GM12878 (cell line): ENCODE data around the gene MESD. TPM values are rescaled to one million over a fixed set of nuclear protein-coding genes. Genes with fewer than 3 reads are reported as not detected.

Experiments
- ATAC-seq: fragments of 200-7000 bp; cut with Tn5 transposase; 3 replicates; pipeline ENCODE4 v1.9.1; 2020; ENCODE audit warnings: mild to moderate bottlenecking, moderate library complexity
- BruUV-seq: library from RNA; stranded (reverse); fragments of 400-500 nt; replicated peaks from 2 replicates; lab custom pipeline; 2021; lab: Mats Ljungman, UMichigan
- CTCF ChIA-PET: fragments of 300-600 bp; sonication (Branson Sonifier 250); formaldehyde crosslinking; extraction: SDS; loops from one replicate; lab custom pipeline; 2021; ENCODE audit warnings: inconsistent platforms; lab: Yijun Ruan, JAX
- POLR2A ChIA-PET: fragments of 350-600 bp; formaldehyde crosslinking; extraction: SDS; loops from one replicate; lab custom pipeline; 2021; ENCODE audit warnings: inconsistent platforms; lab: Charles Lee
- RAD21 ChIA-PET: fragments of 300-600 bp; sonication (Branson Sonifier 250); formaldehyde crosslinking; loops from one replicate; lab custom pipeline; 2023; ENCODE audit warnings: antibody characterized with exemption; ENCODE audit not compliant: unreplicated experiment; lab: Charles Lee
- SMC1A ChIA-PET: fragments of 300-600 bp; sonication (Branson Sonifier 250); formaldehyde crosslinking; loops from one replicate; lab custom pipeline; 2023; ENCODE audit not compliant: unreplicated experiment, uncharacterized antibody; lab: Charles Lee
- DNase-seq: peaks from one replicate; pipeline ENCODE4 v3.0.0-alpha.2; 2011; ENCODE audit warnings: low read depth, low spot score
- FAIRE-seq: peaks from 3 replicates; lab custom pipeline; 2011; peaks lifted over from hg19 to GRCh38; lab: Jason Lieb, UNC
- H2AFZ ChIP-seq: 2 replicates; pipeline ENCODE4 v1.6.0; 2011; ENCODE audit warnings: low read depth, low read length, control low read depth; ENCODE audit not compliant: control insufficient read depth
- H3K27ac ChIP-seq: 2 replicates; pipeline ENCODE4 v1.5.1; 2011; ENCODE audit warnings: control low read depth; ENCODE audit not compliant: control insufficient read depth, insufficient read depth
- H3K27me3 ChIP-seq, 2 experiments: replicated peaks in 1 of 2; 2 replicates each; pipeline versions ENCODE4 v1.6.0 to v1.6.1; 2011; ENCODE audit warnings: low read length in 1 of 2; ENCODE audit not compliant: control insufficient read depth in 2 of 2, insufficient read depth in 2 of 2
- H3K36me3 ChIP-seq, 2 experiments: 2 replicates each; pipeline ENCODE4 v1.5.1; 2011; ENCODE audit warnings: low read length in 1 of 2; ENCODE audit not compliant: control insufficient read depth in 2 of 2, insufficient read depth in 2 of 2
- H3K4me1 ChIP-seq: 2 replicates; pipeline ENCODE4 v1.6.1; 2011; ENCODE audit warnings: mild to moderate bottlenecking, low read length, moderate library complexity, mixed read lengths; ENCODE audit not compliant: control insufficient read depth, insufficient read depth
- H3K4me2 ChIP-seq: 2 replicates; pipeline ENCODE4 v1.6.0; 2011; ENCODE audit warnings: control low read depth; ENCODE audit not compliant: control insufficient read depth, insufficient read depth
- H3K4me3 ChIP-seq: fragments of 200-600 bp; sonication (generic); 2 replicates; pipeline ENCODE4 v1.5.1; 2016
- H3K79me2 ChIP-seq: 2 replicates; pipeline ENCODE4 v1.6.0; 2011; ENCODE audit warnings: low read length; ENCODE audit not compliant: control insufficient read depth, insufficient read depth
- H3K9ac ChIP-seq: 2 replicates; pipeline ENCODE4 v1.8.0; 2011; ENCODE audit warnings: low read length, control low read depth, mixed read lengths; ENCODE audit not compliant: control insufficient read depth, insufficient read depth
- H3K9me3 ChIP-seq: replicated peaks from 3 replicates; pipeline ENCODE4 v1.5.1; 2011; ENCODE audit warnings: mild to moderate bottlenecking, low read length; ENCODE audit not compliant: control insufficient read depth, insufficient read depth
- H4K20me1 ChIP-seq: 2 replicates; pipeline ENCODE4 v1.6.0; 2011; ENCODE audit not compliant: control insufficient read depth, insufficient read depth
- ASH2L ChIP-seq: fragments of 300-600, 200-600 bp; sonication (generic); IDR thresholded peaks from 2 replicates; pipeline ENCODE4 v1.6.1; 2017; ENCODE audit warnings: low read depth, mild to moderate bottlenecking, borderline replicate concordance
- BCL11A ChIP-seq: IDR thresholded peaks from 2 replicates; pipeline ENCODE4 v1.6.1; 2011; ENCODE audit warnings: low read depth, low read length
- FOS ChIP-seq: IDR thresholded peaks from 3 replicates; pipeline ENCODE4 v1.6.1; 2011; ENCODE audit warnings: borderline replicate concordance; ENCODE audit not compliant: insufficient read length; ENCODE audit errors: extremely low read depth
- MLLT1 ChIP-seq: fragments of 450-650 bp; IDR thresholded peaks from 2 replicates; pipeline ENCODE4 v1.6.1; 2016; ENCODE audit warnings: mild to moderate bottlenecking
- NFIC ChIP-seq: IDR thresholded peaks from 2 replicates; pipeline ENCODE4 v1.6.1; 2012; ENCODE audit warnings: low read depth, mild to moderate bottlenecking, inconsistent platforms, low read length, moderate library complexity
- NKRF ChIP-seq: fragments of 450-650 bp; conservative IDR thresholded peaks from 2 replicates; pipeline ENCODE4 v1.6.1; 2017; ENCODE audit warnings: mild to moderate bottlenecking, moderate library complexity
- PAX8 ChIP-seq: fragments of 450-650 bp; IDR thresholded peaks from 2 replicates; pipeline ENCODE4 v1.6.1; 2017; ENCODE audit warnings: mild to moderate bottlenecking, moderate library complexity
- POLR2AphosphoS5 ChIP-seq: IDR thresholded peaks from 2 replicates; pipeline ENCODE4 v1.6.1; 2011; ENCODE audit warnings: mild to moderate bottlenecking, low read length, inconsistent platforms
- RAD21 ChIP-seq: IDR thresholded peaks from 2 replicates; pipeline ENCODE4 v1.6.1; 2011; ENCODE audit warnings: mild to moderate bottlenecking, low read depth, low read length, moderate library complexity; ENCODE audit not compliant: insufficient read depth
- SIN3A ChIP-seq: IDR thresholded peaks from 2 replicates; pipeline ENCODE4 v1.6.1; 2012; ENCODE audit warnings: low read depth, low read length, improper control_type of control experiment
- SKIL ChIP-seq: fragments of 450-650 bp; IDR thresholded peaks from 2 replicates; pipeline ENCODE4 v1.6.1; 2017; ENCODE audit warnings: mild to moderate bottlenecking, low read depth, inconsistent platforms; ENCODE audit not compliant: poor library complexity, severe bottlenecking
- SMAD1 ChIP-seq: fragments of 450-650 bp; IDR thresholded peaks from 2 replicates; pipeline ENCODE4 v1.6.1; 2018; ENCODE audit warnings: mild to moderate bottlenecking, low read depth; ENCODE audit not compliant: partially characterized antibody
- SMC3 ChIP-seq: IDR thresholded peaks from 2 replicates; pipeline ENCODE4 v1.6.1; 2011; ENCODE audit warnings: low read length, improper control_type of control experiment, borderline replicate concordance
- TAF1 ChIP-seq: IDR thresholded peaks from 2 replicates; pipeline ENCODE4 v1.6.1; 2011; ENCODE audit warnings: mild to moderate bottlenecking, low read depth, low read length, borderline replicate concordance
- WGBS: methylation state at CpG from one replicate; pipeline ENCODE4 v1.1.6; 2016; ENCODE audit warnings: low lambda C conversion rate; ENCODE audit not compliant: insufficient replicate concordance, insufficient coverage; ENCODE audit errors: missing lambda C conversion rate; 5-methylcytosine and 5-hydroxymethylcytosine counted together
- in situ Hi-C: fragments of 300-500 bp; cut with MboI; formaldehyde crosslinking; loops from 9 replicates; pipeline ENCODE4 v1.14.3; 2018; ENCODE audit warnings: mixed read lengths
- intact Hi-C: fragments of 100-400 bp; cut with micrococcal nuclease; formaldehyde crosslinking; loops from one replicate; pipeline ENCODE4 v1.14.2; 2022; ENCODE audit not compliant: unreplicated experiment
- polyA plus RNA-seq, 11 experiments: library from polyadenylated mRNA; depleted of rRNA in 4 of 11; unstranded in 6 of 11; stranded (reverse) in 5 of 11; fragments of >200 nt; fragmentation: Nextera tagmentation in 4 of 11; fragmentation: Illumina TruSeq in 1 of 11; extraction: Ambion mirVana in 4 of 11; extraction: Trizol in 1 of 11; gene quantifications; 1 replicate in 1 of 11; 2 replicates in 10 of 11; pipeline versions ENCODE4 v1.2.1 to v1.2.3, GENCODE V29; 2011 to 2016; ENCODE audit warnings: inconsistent platforms in 2 of 11, missing spikeins in 2 of 11, low read depth in 1 of 11
- total RNA-seq, 4 experiments: library from RNA; depleted of rRNA in 3 of 4; stranded (reverse); fragments of >200 nt in 3 of 4; fragmentation: Illumina TruSeq in 1 of 4; extraction: Trizol in 1 of 4; gene quantifications; 2 replicates each; pipeline versions ENCODE4 v1.2.1 to v1.2.3, GENCODE V29; 2013 to 2021
- TF ChIP-seq, protein P1 (sequence below): IDR thresholded peaks from 2 replicates; pipeline ENCODE4 v1.6.1; 2011; ENCODE audit warnings: low read depth, low read length, improper control_type of control experiment, borderline replicate concordance
- TF ChIP-seq, protein P2 (sequence below): fragments of 150-350 bp; IDR thresholded peaks from 2 replicates; pipeline ENCODE4 v1.6.1; 2014; ENCODE audit warnings: mild to moderate bottlenecking, low read depth, low read length

MESD gene
- total and polyA plus RNA-seq, 10 of the 15 experiments (the other 5 are each of a cell fraction or from before 2014, with no cell fraction given): 10.2 to 39.8 (median 20.9) TPM

DNA sequence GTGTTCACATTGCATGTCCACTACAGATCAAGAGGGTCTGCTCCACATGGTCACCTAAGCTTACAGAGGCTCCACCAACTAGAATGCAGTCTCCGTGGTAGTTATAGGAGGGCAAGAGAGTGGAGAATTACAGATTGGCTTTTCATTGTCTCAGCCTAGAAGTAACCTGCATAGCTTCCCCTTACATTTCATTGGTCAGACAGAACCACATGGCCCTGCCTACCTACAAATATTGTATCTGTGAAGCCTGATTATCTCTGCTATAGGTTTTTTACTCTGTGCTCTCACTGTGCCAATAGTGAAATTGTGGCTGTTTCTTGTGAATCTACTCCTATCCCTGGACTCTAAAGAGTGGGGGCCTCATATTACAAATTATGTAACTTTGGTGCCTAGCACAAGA, 8.6 kb upstream of the MESD start:
- FAIRE-seq (no peak), DNase-seq (no peak), ATAC-seq (no peak)
- CTCF ChIA-PET: interaction anchor here (1.4 to 5.7 kb wide), 4 partner anchors 12 to 268 kb away, joined by 3 to 37 read pairs (median 8); no protein-coding TSS in a partner anchor
- no peaks in the 10 kb centered on the region for H4K20me1 ChIP-seq
- H3K9ac ChIP-seq: no peak overlapping the region
- peaks cover 19% of the 10 kb centered on the region for H3K4me1 ChIP-seq
- H3K27me3 ChIP-seq: no peaks in the 10 kb centered on the region
- POLR2A ChIA-PET: interaction anchor here (0.9 to 1.7 kb wide), 2 partner anchors 12 to 17 kb away, joined by 3 to 4 read pairs; no protein-coding TSS in a partner anchor
- H3K9me3 ChIP-seq: no peaks in the 10 kb centered on the region; the same call in 2 of the 3 replicates
- H3K36me3 ChIP-seq: peaks cover 0 to under 1% of the 10 kb centered on the region in 2 experiments; a peak in 2 of 4 replicates
- WGBS: 100% methylated on average over 1 of the region's 1 CpG
- SMC1A ChIA-PET: interaction anchor here (0.7 to 1.9 kb wide), 5 partner anchors 25 to 276 kb away, joined by 3 to 9 read pairs (median 3); no protein-coding TSS in a partner anchor
- no peak overlapping the region for H2AFZ ChIP-seq
- BruUV-seq: no TSS peak
- H3K4me2 ChIP-seq: 0 out of 2 replicates have a peak overlapping the region, but pooled peaks have one; percentile 23
- intact Hi-C loops (no loop called here), in situ Hi-C loops (loop anchor here (5.0 to 10.0 kb wide), 2 partner anchors 269 to 297 kb away; no protein-coding TSS in a partner anchor)
- peaks cover 29% of the 10 kb centered on the region for H3K79me2 ChIP-seq
- H3K4me3 ChIP-seq: no peak overlapping the region
- RAD21 ChIA-PET: interaction anchor here (1.2 to 2.0 kb wide), 2 partner anchors 268 to 303 kb away, joined by 4 to 11 read pairs; no protein-coding TSS in a partner anchor
- no peak overlapping the region for H3K27ac ChIP-seq
- TF ChIP-seq PAX8 (no peak), POLR2AphosphoS5 (no peak), SKIL (no peak), ASH2L (no peak), SMAD1 (no peak), NFIC (no peak), NKRF (no peak), BCL11A (no peak), TAF1 (no peak), RAD21 (no peak), FOS (no peak), SMC3 (no peak), MLLT1 (no peak), SIN3A (no peak)
- TF ChIP-seq, protein P1, sequence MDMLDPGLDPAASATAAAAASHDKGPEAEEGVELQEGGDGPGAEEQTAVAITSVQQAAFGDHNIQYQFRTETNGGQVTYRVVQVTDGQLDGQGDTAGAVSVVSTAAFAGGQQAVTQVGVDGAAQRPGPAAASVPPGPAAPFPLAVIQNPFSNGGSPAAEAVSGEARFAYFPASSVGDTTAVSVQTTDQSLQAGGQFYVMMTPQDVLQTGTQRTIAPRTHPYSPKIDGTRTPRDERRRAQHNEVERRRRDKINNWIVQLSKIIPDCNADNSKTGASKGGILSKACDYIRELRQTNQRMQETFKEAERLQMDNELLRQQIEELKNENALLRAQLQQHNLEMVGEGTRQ: peak; percentile 60; the same call in 1 of the 2 replicates
- TF ChIP-seq, protein P2, sequence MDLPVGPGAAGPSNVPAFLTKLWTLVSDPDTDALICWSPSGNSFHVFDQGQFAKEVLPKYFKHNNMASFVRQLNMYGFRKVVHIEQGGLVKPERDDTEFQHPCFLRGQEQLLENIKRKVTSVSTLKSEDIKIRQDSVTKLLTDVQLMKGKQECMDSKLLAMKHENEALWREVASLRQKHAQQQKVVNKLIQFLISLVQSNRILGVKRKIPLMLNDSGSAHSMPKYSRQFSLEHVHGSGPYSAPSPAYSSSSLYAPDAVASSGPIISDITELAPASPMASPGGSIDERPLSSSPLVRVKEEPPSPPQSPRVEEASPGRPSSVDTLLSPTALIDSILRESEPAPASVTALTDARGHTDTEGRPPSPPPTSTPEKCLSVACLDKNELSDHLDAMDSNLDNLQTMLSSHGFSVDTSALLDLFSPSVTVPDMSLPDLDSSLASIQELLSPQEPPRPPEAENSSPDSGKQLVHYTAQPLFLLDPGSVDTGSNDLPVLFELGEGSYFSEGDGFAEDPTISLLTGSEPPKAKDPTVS: no peak
